NCI-H1092 treated with DMSO at 0.1 percent for 48 hours (cell line): ENCODE measurements around the gene POT1.
A peak's percentile ranks its signal among the peaks of the same experiment; 100 is the strongest.
"Not testable (repeated sequence)": the region's sequence is repeated elsewhere in the genome, so short reads cannot be mapped to it uniquely, and the experiment has no call there.

Experiments
- DNase-seq: peaks from one replicate; lab custom pipeline; 2025; lab: John Stamatoyannopoulos, UW

The POT1 gene

GRCh38 chr7:124929467-124930172, at the start of gene POT1:
POT1 (minus strand) TSS chr7:124929825; CDS start chr7:124897173, 32,652 bp downstream.
- DNase-seq = peak; percentile 100

GRCh38 chr7:124975131-124975530, 45.5 kb upstream of the POT1 start:
- DNase-seq = not testable (repeated sequence)

GRCh38 chr7:124965553-124965952, 35.9 kb upstream of the POT1 start:
- DNase-seq = no peak

- DNase-seq = no peak
These were observed 30.1 kb upstream of the POT1 start for GRCh38 chr7:124959676-124960075.

GRCh38 chr7:124957952-124958351, 28.3 kb upstream of the POT1 start:
- not testable (repeated sequence) for DNase-seq

- no peak for DNase-seq
These were observed 26.5 kb upstream of the POT1 start for GRCh38 chr7:124956160-124956559.

GRCh38 chr7:124954790-124955189, 25.2 kb upstream of the POT1 start:
- DNase-seq = no peak

- DNase-seq = no peak
These were observed 16.1 kb upstream of the POT1 start for GRCh38 chr7:124945680-124946079.

- DNase-seq = no peak
These were observed 13.8 kb upstream of the POT1 start for GRCh38 chr7:124943472-124943871.

- DNase-seq = no peak
These were observed 12.8 kb upstream of the POT1 start for GRCh38 chr7:124942399-124942798.

GRCh38 chr7:124940306-124940705, 10.7 kb upstream of the POT1 start:
- DNase-seq = no peak

GRCh38 chr7:124938128-124938527, 8.5 kb upstream of the POT1 start:
- no peak for DNase-seq

GRCh38 chr7:124937076-124937475, 7.5 kb upstream of the POT1 start:
- no peak for DNase-seq

- DNase-seq = no peak
These were observed 5.2 kb upstream of the POT1 start for GRCh38 chr7:124934841-124935240.

GRCh38 chr7:124930655-124931597, 1.3 kb upstream of the POT1 start:
- no peak for DNase-seq

- no peak for DNase-seq
These were observed 573 bp upstream of the POT1 start for GRCh38 chr7:124930173-124930623.

GRCh38 chr7:124924906-124925305, 4.7 kb downstream of the POT1 start:
- no peak for DNase-seq

- no peak for DNase-seq
These were observed 7.4 kb downstream of the POT1 start for GRCh38 chr7:124922200-124922599.

- DNase-seq = no peak
These were observed 9.8 kb downstream of the POT1 start for GRCh38 chr7:124919841-124920240.

GRCh38 chr7:124918662-124919061, 11.0 kb downstream of the POT1 start:
- DNase-seq = no peak

- no peak for DNase-seq
These were observed 14.4 kb downstream of the POT1 start for GRCh38 chr7:124915242-124915641.

- DNase-seq = no peak
These were observed 15.3 kb downstream of the POT1 start for GRCh38 chr7:124914298-124914697.

GRCh38 chr7:124912972-124913371, 16.7 kb downstream of the POT1 start:
- DNase-seq = no peak
